ENCODE measurements around the gene CDH23.

GRCh38 chr10:71744897-71745663 is 348.4 kb downstream of the CDH23 start:
- TF ChIP-seq CTCF (IDR thresholded peaks at IDR 0.05) (no peak), POLR2A (IDR thresholded peaks at IDR 0.05) (no peak), POLR2AphosphoS5 (IDR thresholded peaks at IDR 0.05) (no peak)
